NCI-H1436 treated with DMSO at 0.1 percent for 48 hours (cell line): ENCODE data around the gene BNIP2.

Experiments
- DNase-seq: peaks from one replicate; lab custom pipeline; 2025; lab: John Stamatoyannopoulos, UW

The BNIP2 gene

DNA sequence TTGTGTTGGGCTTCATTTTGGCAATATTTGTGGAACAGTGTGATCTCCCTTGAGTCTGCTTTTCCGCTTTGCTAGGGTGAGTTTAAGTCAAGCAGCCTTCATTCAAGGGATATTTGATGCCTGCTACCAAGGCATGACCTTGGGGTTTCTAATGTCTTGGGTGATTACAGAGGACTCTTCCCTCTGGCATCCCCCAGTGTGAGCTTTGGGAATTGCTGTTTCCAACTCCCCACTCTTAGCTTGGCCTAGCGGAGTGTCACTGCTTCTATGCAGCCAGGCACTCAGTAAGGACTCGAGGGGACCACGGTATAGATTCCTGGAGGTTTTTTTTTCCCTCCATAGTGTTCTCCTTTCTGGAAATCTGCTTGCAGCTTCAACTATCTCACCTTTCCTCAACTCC lies 56.4 kb downstream of the BNIP2 start:
- no peak for DNase-seq

DNA sequence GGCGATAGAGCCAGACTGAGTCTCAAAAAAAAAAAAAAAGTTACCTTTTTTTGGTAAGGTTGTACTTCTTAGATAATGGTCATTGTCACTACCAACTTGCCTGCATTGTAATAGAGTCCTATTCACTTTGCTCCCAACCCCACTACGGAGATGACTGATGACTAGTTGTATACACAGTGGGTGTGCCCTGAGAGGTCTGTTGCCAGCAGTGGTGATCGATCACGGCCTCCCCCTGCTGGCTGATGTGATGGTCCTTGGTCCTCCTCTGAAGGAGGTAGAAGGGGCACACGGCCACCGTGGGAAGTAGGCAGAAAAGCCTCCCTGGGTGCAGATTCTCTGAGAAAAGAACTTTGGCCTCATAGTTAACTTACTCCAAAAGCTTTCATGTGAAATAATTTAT lies 66.8 kb downstream of the BNIP2 start:
- no peak for DNase-seq

GRCh38 chr15:59618406-59618805 lies 70.7 kb downstream of the BNIP2 start:
- DNase-seq = no peak

DNA sequence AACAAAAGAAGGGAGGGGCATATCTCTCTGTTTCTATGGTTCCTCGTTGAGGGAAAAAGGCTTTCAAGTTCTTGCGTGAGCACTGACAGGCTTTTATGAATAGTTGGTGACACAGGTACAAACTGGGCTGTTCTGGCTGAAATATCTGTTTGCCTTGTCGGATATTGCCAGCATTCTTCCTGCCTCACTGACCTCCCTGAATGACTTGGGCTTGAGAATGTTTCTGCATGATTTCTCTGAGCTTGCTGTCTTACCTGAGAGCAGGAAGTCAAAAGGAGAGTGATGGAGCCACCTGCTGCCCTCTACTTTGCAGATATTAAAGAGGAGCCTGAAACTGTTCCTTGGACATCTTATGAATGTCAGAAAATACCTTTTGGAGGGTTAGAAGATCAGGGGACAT lies 72.7 kb downstream of the BNIP2 start:
- DNase-seq = no peak

DNA sequence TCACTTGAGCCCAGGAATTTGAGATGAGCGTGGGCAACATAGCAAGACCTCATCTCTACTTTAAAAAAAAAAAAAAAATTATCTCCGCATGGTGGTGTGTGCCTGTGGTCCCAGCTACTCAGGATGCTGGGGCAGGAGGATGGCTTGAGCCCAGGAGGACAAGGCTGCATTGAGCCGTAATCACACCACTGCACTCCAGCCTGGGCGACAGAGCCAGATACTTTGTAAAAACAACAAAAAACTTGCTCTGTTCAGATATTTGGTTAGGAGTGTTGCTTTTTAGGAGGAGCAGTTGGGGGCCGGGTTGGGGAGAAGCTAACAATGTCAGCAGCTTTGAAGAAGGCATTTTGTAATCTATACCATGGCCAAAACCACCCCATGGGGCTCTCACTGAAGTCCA lies 73.5 kb downstream of the BNIP2 start:
- no peak for DNase-seq

- DNase-seq = no peak
Measured at GRCh38 chr15:59614153-59614552, 75.0 kb downstream of the BNIP2 start.

DNA sequence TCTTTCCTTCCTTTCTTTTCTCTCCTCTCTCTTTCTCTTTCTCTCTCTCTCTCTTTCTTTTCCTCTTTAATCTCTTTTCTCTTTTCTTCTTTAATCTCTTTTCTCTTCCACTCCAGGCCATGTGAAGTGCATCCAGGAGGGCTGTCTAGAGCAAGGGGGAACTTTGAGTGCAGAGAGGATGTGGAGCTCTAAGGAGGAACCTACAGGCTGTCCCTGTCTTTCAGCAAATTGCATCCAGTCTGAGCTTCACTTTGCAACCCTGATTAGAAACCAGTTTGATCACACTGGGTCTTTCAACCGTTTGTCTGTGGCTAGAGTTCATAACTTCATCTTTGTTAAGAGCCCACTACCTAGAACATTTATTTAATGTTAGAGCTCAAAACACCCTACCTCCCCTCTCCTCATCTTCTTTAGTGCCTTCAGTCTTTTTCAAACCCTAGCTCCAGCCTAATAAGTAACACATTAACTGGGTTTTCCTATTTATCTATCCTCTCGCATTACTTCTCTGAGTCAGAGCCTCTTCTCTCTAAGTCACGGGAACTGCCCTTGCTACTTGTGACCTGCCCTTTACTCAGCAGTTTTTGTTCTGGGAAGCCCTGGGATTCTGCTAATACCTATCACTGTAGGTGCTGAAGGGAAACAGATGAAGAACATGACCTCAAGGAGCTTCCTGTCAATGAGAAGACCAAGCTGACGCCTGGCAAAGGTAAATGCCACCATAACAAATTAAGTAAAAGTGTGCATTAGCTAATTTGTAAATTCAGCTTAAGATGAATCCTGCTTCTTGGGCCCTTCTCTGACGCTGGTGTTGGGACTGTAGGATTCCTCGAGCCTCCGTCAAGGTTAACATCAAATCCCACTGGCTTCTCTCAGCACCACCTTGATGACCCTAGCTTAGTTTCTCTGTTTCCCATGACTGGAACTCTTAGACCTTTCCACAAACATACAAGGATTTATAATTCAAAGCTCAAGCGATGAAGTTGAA lies 77.6 kb downstream of the BNIP2 start, which contains the start of gene GCNT3:
Gene GCNT3 (plus strand): TSS at position 508 of the 985 bp plus-strand sequence. CDS start 6,456 bp downstream, outside the sequence.
- DNase-seq = no peak

GRCh38 chr15:59609730-59610712 lies 79.1 kb downstream of the BNIP2 start:
- no peak for DNase-seq
